Stimulated activated CD8-positive, alpha-beta memory T cell treated with anti-CD3 and anti-CD28 coated beads, Interleukin-7, amount 100 ng/mL, for 1 hour (primary cell): ENCODE measurements around the gene PSMB7.
A peak's percentile ranks its signal among the peaks of the same experiment; 100 is the strongest.

Experiments used
- DNase-seq, 2 donors: peaks; one replicate each; pipeline ENCODE4 v3.0.0-alpha.2; 2020; ENCODE audit warnings: low read depth in 2 of 2

Gene PSMB7

DNA sequence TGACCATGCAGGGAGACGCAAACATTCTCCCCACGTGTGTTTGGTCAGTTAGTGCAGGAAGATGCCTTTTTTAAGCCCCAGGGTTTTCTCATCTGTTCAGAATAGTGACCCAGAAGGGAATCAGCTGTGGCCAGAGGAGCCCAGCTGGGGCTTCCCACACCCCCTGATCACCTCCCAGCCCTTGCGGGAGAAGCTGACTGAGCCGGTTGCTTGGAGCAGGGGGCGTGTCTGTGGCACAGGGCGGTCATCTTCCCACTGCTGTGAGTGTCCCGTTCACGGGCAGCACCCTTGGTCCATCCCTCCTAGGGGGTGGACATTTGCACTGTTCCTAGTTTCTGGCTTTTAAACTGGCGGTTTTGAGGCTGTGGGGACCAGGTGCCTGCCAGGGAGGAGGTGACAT lies 87.8 kb downstream of the PSMB7 start:
- no peak for DNase-seq

DNA sequence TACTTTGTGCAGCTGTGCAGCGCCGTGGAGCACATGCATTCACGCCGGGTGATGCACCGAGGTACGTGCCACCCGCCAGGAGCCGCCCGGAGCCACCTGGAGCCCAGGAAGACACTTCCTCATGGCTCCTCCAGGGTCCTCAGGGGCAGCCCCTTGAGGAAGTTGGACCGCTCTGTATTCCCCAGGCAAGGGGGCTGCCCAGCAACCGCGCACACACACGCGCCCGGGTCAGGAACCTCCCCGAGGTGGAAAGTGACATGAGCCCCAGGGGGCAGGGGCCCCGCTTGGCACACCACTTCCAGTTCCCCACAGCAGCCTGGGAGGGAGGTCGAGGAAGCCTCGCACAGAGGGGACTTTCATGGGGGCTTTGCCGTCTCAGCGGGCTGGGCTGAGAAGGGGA lies 88.9 kb downstream of the PSMB7 start:
- DNase-seq, result no peak

DNA sequence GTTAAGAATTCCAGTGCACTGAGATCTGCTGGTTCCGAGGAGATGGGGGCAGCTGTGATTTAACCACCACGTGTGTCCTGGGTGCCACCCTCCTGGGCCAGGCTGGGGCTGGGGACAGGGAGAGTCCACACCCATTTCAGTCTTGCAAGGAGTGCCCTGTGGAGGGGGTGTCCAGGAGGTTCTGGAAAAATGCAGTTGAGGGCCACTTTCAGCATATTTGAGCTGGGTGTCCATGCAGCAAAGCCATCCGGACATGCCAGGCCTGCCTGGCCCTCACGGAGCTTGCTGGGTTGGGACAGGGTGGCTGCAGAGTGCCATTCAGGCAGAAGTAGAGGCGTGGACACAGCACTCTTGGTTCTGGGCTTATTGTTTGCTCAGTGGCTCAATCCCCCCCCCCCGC lies 89.4 kb downstream of the PSMB7 start:
- DNase-seq, result no peak

DNA sequence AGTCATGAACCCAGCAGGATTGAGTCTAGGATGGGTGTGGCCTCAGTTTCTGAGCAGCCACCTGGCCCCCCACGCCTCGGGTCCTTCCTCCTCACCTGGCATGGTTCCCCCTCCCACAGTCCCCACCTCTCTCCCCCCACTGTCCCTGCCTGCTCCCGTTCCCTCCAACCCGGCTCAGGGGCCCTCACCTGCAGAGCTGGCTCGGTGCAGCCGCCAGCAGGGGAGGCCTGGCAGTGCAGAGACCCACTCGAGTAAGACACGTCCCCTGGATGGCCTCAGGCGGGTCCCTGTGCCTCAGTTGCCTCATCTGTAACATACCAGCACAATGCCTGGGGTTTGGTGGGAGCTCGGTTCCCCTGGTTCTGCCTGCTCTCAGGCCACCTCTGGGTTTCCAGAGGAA lies 91.3 kb downstream of the PSMB7 start:
- no peak for DNase-seq

DNA sequence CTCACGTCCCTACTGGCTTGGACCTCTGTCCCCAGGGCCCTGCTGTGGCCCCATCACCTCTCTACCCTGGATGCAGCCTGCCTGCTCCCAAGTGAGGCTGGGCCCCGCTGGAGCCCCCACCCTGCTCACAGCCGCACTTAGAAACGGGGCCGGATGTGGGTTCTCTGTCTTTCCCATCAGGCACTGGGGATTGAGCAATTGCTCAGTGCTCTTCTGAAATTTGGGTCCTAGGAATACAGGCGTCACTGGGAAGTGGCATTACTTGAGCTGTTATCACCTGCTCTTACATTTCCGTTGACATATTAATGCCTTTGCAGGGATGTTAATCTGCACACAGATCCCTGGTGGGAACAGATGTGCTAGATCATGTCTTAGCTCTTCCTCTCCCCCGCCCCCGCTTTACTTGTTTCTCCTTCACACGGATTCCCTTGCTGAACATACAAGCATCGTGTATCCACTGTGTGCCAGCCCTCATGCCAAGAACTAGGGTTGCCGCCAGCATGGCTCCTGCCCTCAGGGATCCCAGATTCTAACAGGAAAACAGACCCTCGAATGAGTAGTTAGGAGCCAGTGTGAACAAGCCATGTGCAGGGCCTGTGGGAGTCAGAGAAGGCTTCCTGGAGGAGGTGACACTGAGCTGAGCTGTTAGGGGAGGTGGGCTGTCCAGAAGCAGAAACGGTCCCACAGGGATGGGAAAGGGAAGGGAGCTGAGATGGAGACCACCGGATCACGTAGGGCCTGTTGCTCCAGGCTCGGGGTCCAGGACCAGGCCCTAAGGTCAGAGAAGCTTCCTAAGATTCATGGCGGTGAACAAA lies 92.4 kb downstream of the PSMB7 start:
- no peak for DNase-seq

DNA sequence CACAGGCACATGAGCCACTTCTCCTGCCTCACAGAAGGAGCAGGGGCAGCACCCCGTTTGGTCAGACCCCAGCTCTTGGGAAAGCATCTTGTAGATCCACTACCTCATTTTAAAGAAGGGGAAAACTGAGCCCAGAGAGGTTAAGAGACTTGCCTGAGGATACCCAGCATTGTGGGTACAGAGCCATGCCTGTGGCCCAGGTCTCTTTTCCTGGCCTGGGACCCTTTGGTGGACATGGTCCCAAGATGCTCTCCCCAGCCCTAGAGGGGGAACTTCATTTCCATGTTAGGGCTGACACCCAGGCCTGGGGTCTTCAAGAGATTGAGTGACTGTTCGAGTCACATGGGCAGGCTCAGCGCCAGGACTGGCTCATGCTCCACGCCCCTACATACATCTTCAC lies 93.3 kb downstream of the PSMB7 start:
- no peak for DNase-seq

DNA sequence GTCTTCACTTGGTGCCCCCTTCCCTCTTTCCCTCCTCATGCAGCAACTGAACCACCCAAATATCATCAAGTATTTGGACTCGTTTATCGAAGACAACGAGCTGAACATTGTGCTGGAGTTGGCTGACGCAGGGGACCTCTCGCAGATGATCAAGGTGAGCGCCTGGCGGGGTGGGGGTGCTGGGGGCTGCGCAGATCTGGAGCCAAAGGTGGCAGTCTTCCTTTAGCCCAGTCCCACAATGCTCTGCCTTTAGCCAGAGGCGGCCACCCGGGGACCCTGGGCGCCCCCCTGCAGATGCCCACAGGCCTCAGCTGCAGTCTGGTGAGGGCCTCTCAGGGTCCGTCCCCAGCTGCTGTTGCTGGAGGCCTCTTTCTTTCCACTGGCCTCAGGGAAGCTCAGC lies 93.8 kb downstream of the PSMB7 start:
- DNase-seq, result no peak

DNA sequence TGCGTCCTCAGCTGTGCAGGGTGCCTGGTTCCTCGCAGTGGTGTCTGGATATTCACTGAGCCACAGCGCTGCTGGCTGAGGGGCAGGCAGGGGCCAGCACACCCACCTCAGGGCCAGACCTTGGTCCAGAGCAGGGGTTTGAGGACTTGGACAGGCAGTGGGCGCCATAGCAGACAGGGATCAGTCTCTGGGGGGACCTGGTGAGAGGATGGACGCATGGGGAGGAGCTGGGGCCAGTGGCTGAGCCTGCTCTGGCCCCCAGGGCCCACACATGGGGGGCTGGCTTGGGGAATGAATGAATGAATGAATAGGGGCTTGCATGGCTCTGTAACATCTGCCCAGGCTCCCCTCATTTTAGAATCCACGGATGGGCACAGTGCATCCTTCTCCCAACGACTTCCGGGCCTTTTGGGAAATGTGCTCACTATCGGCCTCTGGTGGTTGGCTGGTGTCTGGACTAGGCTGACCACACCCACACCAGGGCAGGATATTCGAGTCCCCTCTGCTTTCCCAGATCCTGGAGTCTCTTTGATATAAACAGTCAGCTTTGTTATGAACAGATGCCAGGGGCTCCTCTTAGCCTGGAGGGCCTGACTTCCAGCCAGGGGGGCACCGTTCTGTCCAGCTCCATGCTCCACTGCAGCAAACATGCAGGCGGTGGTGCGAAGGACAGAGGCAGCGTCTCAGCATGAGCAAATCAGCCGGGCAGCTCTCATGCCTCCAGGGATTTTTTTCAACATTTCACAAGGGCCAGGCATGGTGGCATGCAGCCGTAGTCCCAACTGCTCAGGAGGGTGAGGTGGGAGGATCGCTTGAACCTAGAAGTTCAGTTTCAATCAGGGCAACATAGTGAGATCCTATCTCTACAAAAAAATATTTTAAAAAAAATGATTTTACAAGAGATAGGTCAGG lies 94.9 kb downstream of the PSMB7 start:
- DNase-seq, result peak in 1 of 2 donors; percentile 3

DNA sequence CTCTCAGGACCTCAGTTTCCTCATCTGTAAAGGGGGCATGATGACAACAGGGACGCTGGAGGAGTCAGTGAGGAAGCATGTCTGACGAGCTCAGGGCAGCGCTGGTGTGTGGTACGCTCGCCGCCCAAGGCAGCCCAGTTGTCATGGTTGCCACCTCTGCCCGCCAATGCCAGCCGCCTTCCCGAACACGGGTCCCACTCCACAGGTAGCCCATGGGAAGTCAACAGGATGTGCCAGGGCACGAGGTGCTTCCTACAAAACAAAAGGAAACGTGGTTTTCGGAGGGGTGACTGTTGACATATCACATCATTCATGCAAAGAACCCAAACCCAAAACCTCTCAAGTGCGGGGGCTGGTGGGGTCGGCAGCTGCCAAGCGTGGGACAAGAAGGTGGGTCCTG lies 99.4 kb downstream of the PSMB7 start:
- DNase-seq, result no peak

DNA sequence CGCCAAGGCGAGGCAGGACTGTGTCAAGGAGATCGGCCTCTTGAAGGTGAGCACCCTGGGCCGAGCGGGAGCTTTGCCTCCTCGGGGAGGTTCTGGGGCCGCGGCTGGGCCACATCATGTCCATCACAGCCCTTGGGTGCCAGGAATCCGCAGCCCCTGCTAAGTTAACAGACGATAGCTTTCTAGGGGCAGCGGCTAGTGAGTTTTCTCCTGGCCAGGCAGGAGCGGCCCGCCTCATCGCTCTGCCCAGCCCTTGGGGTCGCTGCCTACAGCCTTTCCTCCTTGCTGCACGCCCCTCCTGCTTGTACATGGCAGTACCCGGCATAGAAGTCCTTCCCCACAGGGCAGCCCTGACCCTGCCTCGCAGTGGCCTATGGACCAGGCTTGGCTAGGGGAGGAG lies 101.3 kb downstream of the PSMB7 start:
- DNase-seq, result no peak

DNA sequence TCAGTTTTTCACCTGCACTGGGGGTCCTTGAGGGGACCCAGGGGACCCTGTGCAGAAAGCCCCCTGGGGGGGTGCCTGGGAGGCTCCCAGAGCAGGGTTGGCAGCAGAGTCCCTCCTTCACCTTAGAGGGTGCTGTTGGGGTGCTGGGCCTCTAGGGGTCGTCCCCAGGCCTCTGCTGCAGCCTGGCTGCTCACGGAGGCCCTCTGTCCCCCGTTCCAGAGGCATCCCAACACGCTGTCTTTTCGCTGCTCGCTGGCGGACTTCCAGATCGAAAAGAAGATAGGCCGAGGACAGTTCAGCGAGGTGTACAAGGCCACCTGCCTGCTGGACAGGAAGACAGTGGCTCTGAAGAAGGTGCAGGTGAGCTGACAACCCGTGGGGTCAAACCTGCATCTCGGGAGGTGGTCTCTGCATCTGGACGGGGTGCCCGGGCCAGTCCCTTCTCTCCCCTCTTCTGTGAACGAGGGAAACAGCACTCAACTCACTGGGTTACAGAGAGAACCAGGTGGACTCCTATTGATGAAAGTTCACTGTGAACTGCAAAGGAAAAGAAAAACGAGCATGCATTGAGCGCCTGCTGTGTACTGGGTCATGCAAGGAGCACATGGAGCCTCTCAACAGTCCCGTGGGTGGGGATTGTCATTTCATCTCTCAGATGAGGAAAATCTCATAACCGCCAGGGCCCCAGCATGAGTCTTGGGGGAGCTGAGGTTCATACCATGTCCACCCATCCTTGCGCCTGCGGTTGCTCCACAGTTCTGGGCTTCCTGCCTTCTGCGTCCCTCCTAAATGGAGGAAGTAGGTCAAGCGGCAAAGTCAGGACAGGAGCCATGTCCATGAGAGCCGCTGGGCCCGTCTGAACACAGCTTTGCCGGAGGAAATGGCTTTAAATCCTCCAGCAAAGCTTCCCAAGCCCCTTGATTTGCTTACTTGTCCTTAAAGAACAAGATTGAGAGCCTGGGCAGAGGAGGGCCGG lies 102.7 kb downstream of the PSMB7 start:
- no peak for DNase-seq

DNA sequence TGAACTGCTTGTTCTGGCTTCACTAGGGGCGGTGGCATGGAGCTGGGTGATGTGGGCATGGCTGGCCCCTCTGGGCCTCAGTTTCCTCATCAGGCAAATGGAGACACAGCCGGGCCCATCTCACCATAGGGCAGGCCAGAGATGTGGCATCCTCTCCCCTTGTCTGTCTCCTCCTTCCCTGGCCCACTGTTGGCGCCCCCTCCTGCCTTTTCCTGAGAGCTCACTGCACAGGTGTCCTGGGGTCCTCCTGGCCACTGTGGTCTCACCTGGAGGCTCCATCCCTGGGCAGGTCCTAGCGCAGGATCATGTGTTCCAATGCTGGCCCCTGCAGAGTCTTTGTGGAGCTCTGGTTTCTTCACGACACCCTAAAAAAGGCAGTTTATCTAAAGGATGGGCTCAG lies 104.0 kb downstream of the PSMB7 start:
- no peak for DNase-seq

DNA sequence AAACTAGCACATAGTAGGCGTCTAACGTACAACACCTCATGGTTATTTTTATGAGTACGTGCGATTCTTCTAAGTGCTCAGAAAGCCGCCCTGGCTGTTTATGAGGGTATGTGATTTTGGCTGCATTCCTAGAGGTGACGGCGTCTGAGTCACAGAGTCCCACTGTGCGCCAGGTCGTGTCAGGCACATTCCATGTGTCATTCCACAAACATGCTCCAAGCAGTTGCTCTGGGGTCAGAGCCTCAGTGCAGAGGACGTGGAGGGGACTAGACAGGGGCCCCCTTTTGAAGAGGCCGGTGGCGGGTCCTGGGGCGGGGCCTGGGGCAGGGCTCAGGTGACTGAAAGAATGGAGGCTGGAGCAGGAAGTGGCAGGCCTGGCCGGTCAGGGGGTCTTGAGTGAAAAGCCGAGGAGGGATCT lies 105.6 kb downstream of the PSMB7 start:
- no peak for DNase-seq

DNA sequence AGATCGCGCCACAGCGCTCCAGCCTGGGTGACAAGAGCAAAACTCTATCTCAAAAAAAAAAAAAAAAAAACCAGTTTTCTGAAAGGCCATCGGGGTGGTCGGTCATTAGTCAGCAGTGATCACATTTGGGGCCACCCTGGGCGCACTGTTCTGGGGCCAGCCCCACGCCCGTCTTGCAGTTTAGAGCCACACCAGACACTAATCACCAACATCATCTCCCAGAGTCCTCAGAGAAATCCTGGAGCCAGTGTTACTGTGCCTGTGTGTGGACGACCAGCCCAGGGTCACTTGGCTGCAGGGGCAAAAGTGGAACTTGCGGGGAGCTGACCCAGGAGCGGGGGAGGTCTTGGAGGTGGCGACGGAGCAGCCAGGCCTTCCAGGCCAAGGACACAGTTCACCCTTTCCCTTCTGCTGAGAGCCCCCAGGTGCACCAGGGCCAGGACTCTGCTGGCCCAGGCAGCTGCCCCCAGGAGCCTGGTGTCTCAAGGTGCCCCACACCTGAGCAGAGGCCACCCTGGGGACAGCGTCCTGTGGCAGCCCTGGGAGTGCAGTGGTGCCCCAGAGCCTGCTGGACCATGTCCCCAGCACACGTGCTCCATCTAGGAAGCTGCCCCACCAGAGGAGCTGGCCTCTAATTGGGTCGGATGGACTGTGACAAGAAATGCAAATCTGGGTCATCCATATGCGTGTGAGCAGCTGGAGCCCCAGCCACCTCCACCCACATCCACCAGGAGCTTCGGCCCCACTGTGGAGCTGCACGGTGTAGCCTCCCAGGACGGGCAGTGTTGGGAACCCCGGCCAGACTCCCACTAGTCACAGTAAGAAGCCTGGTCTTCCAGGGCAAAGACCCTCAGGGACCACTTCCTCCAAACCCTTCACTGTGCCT lies 106.4 kb downstream of the PSMB7 start:
- no peak for DNase-seq

DNA sequence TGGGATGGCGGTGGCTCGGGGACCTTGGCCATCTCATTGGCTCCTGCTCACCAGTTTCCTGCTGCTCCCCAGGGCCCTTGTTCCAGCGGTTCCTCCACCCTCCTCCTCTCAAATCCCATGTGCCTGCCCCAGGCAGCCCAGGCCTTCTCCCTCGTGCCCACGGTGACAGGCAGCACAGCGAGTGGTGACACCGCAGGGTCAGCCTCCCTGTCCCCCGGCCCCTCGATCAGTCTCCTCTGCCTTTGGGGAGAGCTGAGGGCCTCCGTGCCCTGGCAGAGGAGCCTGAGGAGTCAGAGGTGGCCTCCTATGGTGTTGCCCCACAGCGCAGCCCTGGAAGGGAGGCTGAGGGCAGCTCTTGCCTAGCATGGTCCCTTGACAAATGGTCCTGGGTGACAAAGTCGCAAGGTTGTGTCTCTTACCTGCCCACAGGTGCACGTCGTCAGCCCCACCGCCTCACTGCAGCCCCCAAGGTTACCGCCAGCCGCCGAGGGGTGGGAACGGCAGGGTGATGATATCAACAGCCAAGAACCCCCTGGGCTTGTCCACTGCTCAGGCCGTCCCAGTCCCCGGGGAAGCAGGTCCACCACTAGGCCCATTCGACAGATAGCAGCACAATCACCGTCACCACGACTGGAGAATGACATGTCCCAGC lies 107.7 kb downstream of the PSMB7 start:
- no peak for DNase-seq

DNA sequence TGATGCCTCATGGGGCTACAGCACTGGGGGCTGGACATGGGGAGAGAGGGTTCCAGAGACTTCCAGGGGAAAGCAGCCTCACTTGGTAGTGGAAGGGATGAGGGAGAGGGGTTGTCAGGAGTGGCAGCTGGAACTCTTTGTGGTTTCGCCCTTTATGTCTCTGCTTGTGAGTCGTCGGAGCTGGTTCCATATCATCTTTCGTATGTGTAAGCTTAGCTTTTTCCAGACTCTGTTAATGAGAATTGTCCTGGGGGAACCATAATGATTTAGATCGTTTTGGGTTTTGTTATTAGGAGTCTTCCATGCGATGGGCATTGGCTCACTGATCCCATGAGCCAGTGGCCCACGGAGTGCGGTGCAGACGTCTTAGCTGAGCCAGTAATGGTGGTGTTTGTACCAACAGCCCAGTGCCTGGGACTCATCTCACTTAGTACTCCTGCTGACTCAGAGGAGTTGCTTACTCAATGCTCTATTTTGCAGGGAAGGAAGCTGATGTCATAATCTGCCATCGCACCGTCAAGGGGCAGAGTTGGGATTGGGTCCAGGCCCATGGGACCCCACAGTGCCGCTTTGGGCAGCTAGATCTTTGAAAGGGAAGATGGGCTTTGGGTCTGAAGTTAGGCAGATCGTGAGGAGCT lies 109.0 kb downstream of the PSMB7 start:
- DNase-seq, result no peak

DNA sequence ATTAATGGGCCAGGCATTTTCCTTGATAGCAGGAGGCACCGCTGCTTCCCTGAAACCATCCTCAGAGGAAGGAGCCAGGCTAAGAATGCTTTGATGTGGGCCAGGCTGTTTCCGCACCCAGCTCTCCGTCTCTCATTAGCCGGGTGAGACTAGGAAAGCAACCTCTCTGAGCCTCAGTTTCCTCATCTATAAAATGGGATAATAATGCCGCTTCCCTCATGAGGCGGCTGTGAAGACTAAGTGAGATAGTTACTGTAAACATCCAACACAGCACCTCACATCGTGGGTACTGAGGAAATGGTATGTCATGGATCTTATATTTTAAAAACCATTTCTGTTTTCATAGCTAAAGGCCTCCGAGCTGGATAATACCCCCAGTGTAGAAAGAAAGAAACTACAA lies 111.0 kb downstream of the PSMB7 start:
- DNase-seq, result no peak

DNA sequence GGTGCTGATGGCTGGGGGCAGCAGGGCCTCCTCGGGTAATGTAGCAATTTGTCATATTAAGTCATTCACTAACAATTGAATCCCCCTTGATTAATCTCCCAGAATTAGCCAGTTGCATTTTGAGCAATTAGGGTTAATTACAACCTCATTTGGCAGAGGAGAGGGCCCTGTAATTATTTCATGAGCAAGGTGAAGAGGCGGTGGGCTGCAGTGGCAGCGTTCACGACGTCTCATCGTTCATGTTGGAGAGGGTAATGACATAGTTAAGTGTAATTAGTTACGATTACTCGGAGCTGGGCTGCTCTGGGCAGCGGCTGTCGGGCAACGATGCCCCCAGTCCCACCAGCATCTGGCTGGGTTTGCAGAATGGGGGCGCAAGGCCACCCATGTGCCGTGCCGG lies 111.5 kb downstream of the PSMB7 start:
- DNase-seq, result no peak
